ENCODE results near the gene TMEM50B. TPM values are rescaled to one million over a fixed set of nuclear protein-coding genes. Genes with fewer than 3 reads are reported as not detected.
A peak's percentile ranks its signal among the peaks of the same experiment; 100 is the strongest.

TMEM50B gene
- total RNA-seq, 1 donor from 2014 or later = 29.7 TPM

GRCh38 chr21:33414926-33415325, 64.8 kb downstream of the TMEM50B start:
- Histone ChIP-seq H3K27ac (ENCODE audit: low read depth, low read length) (no peak overlapping the region), H2AFZ (ENCODE audit: low read depth, low read length) (no peak overlapping the region), H3K79me2 (ENCODE audit: insufficient read depth, low read length) (peaks cover 78% of the 10 kb centered on the region), H4K20me1 (ENCODE audit: insufficient read depth, low read length) (peaks cover 77% of the 10 kb centered on the region), H3K36me3 (ENCODE audit: insufficient read depth, low read length) (peaks cover 25% of the 10 kb centered on the region), H3K4me2 (ENCODE audit: low read length) (no peak overlapping the region), H3K4me1 (ENCODE audit: insufficient read depth, low read length) (peaks cover 3% of the 10 kb centered on the region), H3K27me3 (ENCODE audit: insufficient read depth, low read length) (no peaks in the 10 kb centered on the region), H3K9me3 (ENCODE audit: insufficient read depth, low read depth, low read length) (no peaks in the 10 kb centered on the region), H3K9ac (ENCODE audit: low read length) (no peak overlapping the region), H3K4me3 (ENCODE audit: insufficient read depth, low read depth, low read length) (no peak overlapping the region)
- FAIRE-seq (no peak), DNase-seq (ENCODE audit: low read depth) (no peak)
- Mint-ChIP-seq H3K4me1 (ENCODE audit: low read depth, unreplicated experiment) (peaks cover 17% of the 10 kb centered on the region), H3K27me3 (ENCODE audit: low read depth, unreplicated experiment) (no peaks in the 10 kb centered on the region), H3K4me3 (ENCODE audit: unreplicated experiment) (no peak overlapping the region), H3K27ac (ENCODE audit: unreplicated experiment) (peak overlapping the region; percentile 56), H3K9me3 (ENCODE audit: unreplicated experiment) (no peaks in the 10 kb centered on the region), H3K36me3 (ENCODE audit: low read depth, unreplicated experiment) (peaks cover 9% of the 10 kb centered on the region)
- TF ChIP-seq CTCF (IDR thresholded peaks at IDR 0.05; ENCODE audit: insufficient read depth, low read depth, low read length) (no peak), EZH2 (IDR thresholded peaks at IDR 0.05; ENCODE audit: insufficient read depth, low read length) (no peak)

GRCh38 chr21:33414068-33414467, 65.7 kb downstream of the TMEM50B start:
- H4K20me1 ChIP-seq (ENCODE audit: insufficient read depth, low read length) = peaks cover 76% of the 10 kb centered on the region
- H3K4me1 Mint-ChIP-seq (ENCODE audit: low read depth, unreplicated experiment) = peaks cover 12% of the 10 kb centered on the region

More at GRCh38 chr21:33414068-33414467, 65.7 kb downstream of the TMEM50B start:
- Histone ChIP-seq H3K36me3 (ENCODE audit: insufficient read depth, low read length) (peaks cover 25% of the 10 kb centered on the region), H3K9me3 (ENCODE audit: insufficient read depth, low read depth, low read length) (no peaks in the 10 kb centered on the region), H3K27ac (ENCODE audit: low read depth, low read length) (no peak overlapping the region), H3K9ac (ENCODE audit: low read length) (no peak overlapping the region), H3K4me1 (ENCODE audit: insufficient read depth, low read length) (no peaks in the 10 kb centered on the region), H3K4me3 (ENCODE audit: insufficient read depth, low read depth, low read length) (no peak overlapping the region), H2AFZ (ENCODE audit: low read depth, low read length) (no peak overlapping the region), H3K79me2 (ENCODE audit: insufficient read depth, low read length) (peaks cover 82% of the 10 kb centered on the region), H3K4me2 (ENCODE audit: low read length) (no peak overlapping the region), H3K27me3 (ENCODE audit: insufficient read depth, low read length) (no peaks in the 10 kb centered on the region)
- Mint-ChIP-seq H3K27me3 (ENCODE audit: low read depth, unreplicated experiment) (no peaks in the 10 kb centered on the region), H3K27ac (ENCODE audit: unreplicated experiment) (no peak overlapping the region), H3K4me3 (ENCODE audit: unreplicated experiment) (no peak overlapping the region), H3K36me3 (ENCODE audit: low read depth, unreplicated experiment) (peaks cover 10% of the 10 kb centered on the region), H3K9me3 (ENCODE audit: unreplicated experiment) (no peaks in the 10 kb centered on the region)
- no peak for TF ChIP-seq CTCF (IDR thresholded peaks at IDR 0.05; ENCODE audit: insufficient read depth, low read depth, low read length)
- no peak for TF ChIP-seq EZH2 (IDR thresholded peaks at IDR 0.05; ENCODE audit: insufficient read depth, low read length)
- no peak for FAIRE-seq
- DNase-seq (ENCODE audit: low read depth) = no peak
